ENCODE data around the gene ARHGAP1.

DNA sequence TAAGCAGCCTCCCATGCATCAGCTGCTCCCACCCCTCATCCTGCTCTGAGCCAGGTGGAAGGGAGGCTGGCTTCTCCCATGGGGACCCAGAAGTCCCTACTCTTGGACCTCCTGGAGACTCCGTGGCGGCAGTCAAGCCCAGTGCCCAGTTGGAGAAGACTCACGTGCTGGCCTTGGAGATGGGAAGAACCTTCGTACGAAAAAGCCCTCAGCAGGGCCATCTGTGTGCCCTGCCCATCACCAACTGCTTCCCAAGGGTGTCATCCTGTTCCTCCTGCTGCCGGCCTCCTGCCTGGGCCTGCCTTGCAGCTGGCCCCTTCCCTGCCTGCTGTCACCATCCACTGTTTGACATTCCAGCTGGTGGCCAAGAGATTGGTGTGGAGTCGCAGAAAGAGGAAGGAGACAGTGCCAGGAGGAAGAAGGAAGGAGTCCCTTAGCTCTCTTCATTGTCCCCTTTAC is 28.0 kb downstream of the ARHGAP1 start:
- no peak for TF ChIP-seq EZH2phosphoT487 (IDR thresholded peaks at IDR 0.05; ENCODE audit: insufficient read depth, low read depth)
- TF ChIP-seq EZH2 (IDR thresholded peaks at IDR 0.05; ENCODE audit: insufficient read depth, poor library complexity, severe bottlenecking), result no peak

Data from GM23248 (cell line).